ENCODE results near the gene BACH2.

The BACH2 gene

DNA sequence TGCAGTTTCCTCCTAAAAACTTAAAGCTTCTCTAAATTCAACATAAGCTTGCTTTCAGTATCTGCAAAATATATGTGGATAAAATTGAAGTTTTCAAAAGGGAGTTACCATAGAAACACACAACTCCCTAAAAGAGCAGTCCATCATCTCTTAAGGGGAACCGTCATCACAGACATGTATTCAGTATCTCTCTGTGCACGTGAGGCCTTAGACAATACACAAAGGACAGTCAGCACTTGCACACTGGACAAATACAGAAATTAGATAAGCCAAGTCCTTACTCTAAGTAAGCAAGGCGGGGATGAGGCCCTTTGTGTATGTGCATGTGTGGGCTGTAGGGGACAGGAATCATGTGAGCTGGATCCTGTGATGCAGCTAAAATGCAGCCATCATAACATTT is 136.6 kb downstream of the BACH2 start:
- TF ChIP-seq TAF1 (IDR thresholded peaks at IDR 0.05; ENCODE audit: borderline replicate concordance, insufficient read depth, low read length) (no peak), REST (IDR thresholded peaks at IDR 0.05; ENCODE audit: insufficient read depth in 1 of 2, low read depth in 2 of 2, low read length in 2 of 2) (no peak), FOXP2 (optimal IDR thresholded peaks at IDR 0.05; ENCODE audit: borderline replicate concordance, extremely low read depth, extremely low read length, insufficient read depth) (no peak), SIN3A (IDR thresholded peaks at IDR 0.05; ENCODE audit: borderline replicate concordance, insufficient read depth, low read length) (no peak), POLR2AphosphoS5 (IDR thresholded peaks at IDR 0.05; ENCODE audit: low read depth, low read length) (no peak; the same call in 1 of the 2 replicates)

DNA sequence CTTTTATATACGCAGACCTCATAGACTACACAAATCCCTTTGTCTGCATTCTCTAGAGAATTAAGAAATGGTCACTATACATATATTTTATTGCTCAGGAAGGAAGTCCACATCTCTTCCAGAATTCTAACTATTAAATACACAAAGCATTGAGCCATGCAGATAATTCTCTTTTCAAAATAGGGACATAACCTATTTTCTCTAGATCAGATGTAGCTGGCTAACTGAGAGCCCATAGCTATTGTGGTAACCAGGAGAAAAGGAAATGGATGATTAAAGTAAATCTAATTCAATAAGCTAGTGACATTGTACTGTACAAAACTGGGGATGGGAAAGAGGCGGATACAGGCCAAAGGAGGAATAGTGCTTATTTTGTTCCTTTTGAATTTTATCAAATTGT is 137.2 kb downstream of the BACH2 start:
- TF ChIP-seq TAF1 (IDR thresholded peaks at IDR 0.05; ENCODE audit: borderline replicate concordance, insufficient read depth, low read length) = no peak
- no peak for TF ChIP-seq FOXP2 (optimal IDR thresholded peaks at IDR 0.05; ENCODE audit: borderline replicate concordance, extremely low read depth, extremely low read length, insufficient read depth)
- TF ChIP-seq REST (IDR thresholded peaks at IDR 0.05; ENCODE audit: insufficient read depth in 1 of 2, low read depth in 2 of 2, low read length in 2 of 2) = no peak
- TF ChIP-seq POLR2AphosphoS5 (IDR thresholded peaks at IDR 0.05; ENCODE audit: low read depth, low read length) = no peak
- no peak for TF ChIP-seq SIN3A (IDR thresholded peaks at IDR 0.05; ENCODE audit: borderline replicate concordance, insufficient read depth, low read length)

- TF ChIP-seq FOXP2 (optimal IDR thresholded peaks at IDR 0.05; ENCODE audit: borderline replicate concordance, extremely low read depth, extremely low read length, insufficient read depth) (no peak), REST (IDR thresholded peaks at IDR 0.05; ENCODE audit: insufficient read depth in 1 of 2, low read depth in 2 of 2, low read length in 2 of 2) (no peak), SIN3A (IDR thresholded peaks at IDR 0.05; ENCODE audit: borderline replicate concordance, insufficient read depth, low read length) (no peak), TAF1 (IDR thresholded peaks at IDR 0.05; ENCODE audit: borderline replicate concordance, insufficient read depth, low read length) (no peak), POLR2AphosphoS5 (IDR thresholded peaks at IDR 0.05; ENCODE audit: low read depth, low read length) (no peak)
Measured at GRCh38 chr6:90158936-90159335, 137.7 kb downstream of the BACH2 start.

DNA sequence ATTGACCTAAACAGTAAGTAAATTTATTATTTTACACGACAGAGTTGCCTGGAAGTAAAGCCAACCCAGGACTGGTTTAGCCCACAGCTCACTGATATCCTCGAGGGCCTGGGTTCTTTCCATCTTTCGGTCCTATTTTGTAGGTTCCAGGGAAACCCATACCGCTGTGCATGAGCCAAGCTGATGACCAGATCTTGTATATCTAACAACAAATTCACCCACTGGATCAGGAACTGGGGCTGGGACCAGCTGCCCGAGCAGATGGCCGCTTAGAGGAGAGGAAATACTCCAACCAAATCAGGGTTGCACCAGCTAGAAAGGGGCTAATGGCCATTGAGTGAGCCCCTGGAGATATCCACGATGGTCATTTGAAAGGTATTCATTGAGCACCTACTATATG is 139.2 kb downstream of the BACH2 start:
- TF ChIP-seq SIN3A (IDR thresholded peaks at IDR 0.05; ENCODE audit: borderline replicate concordance, insufficient read depth, low read length) (no peak), TAF1 (IDR thresholded peaks at IDR 0.05; ENCODE audit: borderline replicate concordance, insufficient read depth, low read length) (no peak), REST (IDR thresholded peaks at IDR 0.05; ENCODE audit: insufficient read depth in 1 of 2, low read depth in 2 of 2, low read length in 2 of 2) (no peak), POLR2AphosphoS5 (IDR thresholded peaks at IDR 0.05; ENCODE audit: low read depth, low read length) (no peak; the same call in 1 of the 2 replicates), FOXP2 (optimal IDR thresholded peaks at IDR 0.05; ENCODE audit: borderline replicate concordance, extremely low read depth, extremely low read length, insufficient read depth) (no peak)

DNA sequence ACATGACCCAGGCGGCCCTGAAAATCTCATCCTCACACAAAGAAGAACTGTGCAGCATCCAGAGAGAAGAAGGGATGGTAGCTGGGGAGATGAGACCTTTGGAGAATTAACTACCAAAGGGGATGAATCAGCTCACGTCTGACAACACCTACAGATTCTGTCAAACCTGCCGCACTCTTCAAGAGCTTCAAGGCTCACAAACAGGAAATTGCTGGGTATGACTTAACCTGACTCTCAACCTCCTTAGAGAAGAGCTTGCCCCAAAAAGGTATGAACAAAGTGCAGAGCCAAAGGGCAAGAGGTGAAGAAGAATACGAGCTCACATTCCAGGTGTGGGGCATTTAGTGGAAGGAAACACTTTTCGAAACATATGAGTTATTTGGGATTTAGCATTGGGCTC is 139.8 kb downstream of the BACH2 start:
- TF ChIP-seq POLR2AphosphoS5 (IDR thresholded peaks at IDR 0.05; ENCODE audit: low read depth, low read length) = no peak
- TF ChIP-seq TAF1 (IDR thresholded peaks at IDR 0.05; ENCODE audit: borderline replicate concordance, insufficient read depth, low read length) = no peak
- no peak for TF ChIP-seq REST (IDR thresholded peaks at IDR 0.05; ENCODE audit: insufficient read depth in 1 of 2, low read depth in 2 of 2, low read length in 2 of 2)
- TF ChIP-seq SIN3A (IDR thresholded peaks at IDR 0.05; ENCODE audit: borderline replicate concordance, insufficient read depth, low read length) = no peak
- TF ChIP-seq FOXP2 (optimal IDR thresholded peaks at IDR 0.05; ENCODE audit: borderline replicate concordance, extremely low read depth, extremely low read length, insufficient read depth) = no peak

Data from PFSK-1 (cell line).